ENCODE measurements around the gene SECISBP2L. TPM values are rescaled to one million over a fixed set of nuclear protein-coding genes. Genes with fewer than 3 reads are reported as not detected.
A peak's percentile ranks its signal among the peaks of the same experiment; 100 is the strongest.

Gene SECISBP2L
- total RNA-seq, 1 donor from 2014 or later = 56.1 TPM

DNA sequence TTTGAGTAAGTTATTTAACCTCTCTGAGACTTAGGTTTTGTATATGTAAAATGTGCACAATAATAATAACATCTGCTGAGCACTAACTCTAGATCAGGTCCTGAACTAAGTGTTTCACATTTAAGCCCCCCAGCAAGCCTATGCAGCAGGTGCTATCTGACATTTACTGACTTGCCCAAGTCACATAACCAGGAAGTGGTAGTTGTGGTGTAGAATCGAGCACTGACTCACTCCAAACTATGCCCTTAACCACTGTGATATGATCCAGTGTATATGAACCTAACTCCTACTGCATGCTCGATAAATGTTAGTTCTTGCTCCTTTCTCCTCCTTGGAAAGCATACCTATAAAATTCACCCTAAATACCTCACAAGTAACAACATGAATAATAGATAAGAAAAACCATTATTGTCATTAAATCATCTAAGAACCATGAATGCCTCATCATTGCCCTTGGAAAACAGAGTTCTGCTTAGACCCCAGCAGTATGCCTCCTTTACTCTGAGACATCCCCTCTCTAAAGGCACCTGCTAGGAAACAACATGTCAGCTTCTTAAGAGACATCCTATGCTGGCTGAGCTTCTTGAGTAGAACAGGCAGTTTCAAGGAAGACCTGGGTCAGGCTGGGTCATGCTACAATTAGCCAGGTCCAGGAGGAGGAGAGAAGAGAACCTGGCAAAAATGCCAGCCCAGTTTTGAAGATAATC lies 79.5 kb downstream of the SECISBP2L start:
- DNase-seq (ENCODE audit: low spot score) = no peak

DNA sequence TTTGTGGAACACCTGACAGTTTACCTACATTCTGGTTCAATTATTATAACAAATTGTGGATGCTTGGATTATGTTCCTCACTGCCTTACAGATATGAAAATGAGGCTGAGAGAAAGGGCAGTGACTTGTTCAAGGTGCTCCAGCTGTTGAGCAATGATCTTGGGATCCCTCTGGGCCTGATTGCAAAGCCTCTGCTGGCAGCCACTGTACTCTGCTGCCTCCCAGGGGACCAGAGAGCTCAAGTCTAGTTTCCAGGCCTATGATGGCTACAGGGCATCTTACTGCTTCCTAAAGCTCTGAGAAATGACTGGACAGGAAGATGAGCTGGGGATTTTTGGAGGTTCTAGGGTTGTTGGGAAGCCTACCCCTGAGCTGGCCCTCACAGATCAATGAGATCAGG lies 80.3 kb downstream of the SECISBP2L start:
- no peak for DNase-seq (ENCODE audit: low spot score)

DNA sequence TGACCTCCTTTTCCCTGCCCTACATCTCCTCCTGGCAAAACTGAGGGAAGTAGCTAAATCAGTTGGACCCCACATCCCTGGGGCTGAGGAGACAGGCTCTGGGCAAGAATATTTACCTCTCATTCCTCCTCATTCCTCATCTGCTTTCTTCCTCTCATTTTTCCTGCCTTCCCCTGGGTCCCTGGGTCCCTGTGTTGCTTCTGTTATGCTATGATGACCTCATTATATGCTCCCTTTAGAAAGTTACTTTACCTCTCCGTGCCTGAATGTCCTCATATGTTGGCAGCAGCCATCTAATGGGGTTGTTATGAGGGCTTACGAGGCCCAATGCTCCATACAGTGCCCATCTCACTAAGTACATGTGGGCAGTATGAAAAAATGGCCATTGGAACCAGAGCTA lies 81.3 kb downstream of the SECISBP2L start:
- no peak for DNase-seq (ENCODE audit: low spot score)

- DNase-seq (ENCODE audit: low spot score) = peak; percentile 61
These were observed 82.6 kb downstream of the SECISBP2L start, which contains the start of gene SHC4 for GRCh38 chr15:48963524-48964113. Gene SHC4 (minus strand): TSS chr15:48963919. CDS start chr15:48963015, 904 bp downstream.

DNA sequence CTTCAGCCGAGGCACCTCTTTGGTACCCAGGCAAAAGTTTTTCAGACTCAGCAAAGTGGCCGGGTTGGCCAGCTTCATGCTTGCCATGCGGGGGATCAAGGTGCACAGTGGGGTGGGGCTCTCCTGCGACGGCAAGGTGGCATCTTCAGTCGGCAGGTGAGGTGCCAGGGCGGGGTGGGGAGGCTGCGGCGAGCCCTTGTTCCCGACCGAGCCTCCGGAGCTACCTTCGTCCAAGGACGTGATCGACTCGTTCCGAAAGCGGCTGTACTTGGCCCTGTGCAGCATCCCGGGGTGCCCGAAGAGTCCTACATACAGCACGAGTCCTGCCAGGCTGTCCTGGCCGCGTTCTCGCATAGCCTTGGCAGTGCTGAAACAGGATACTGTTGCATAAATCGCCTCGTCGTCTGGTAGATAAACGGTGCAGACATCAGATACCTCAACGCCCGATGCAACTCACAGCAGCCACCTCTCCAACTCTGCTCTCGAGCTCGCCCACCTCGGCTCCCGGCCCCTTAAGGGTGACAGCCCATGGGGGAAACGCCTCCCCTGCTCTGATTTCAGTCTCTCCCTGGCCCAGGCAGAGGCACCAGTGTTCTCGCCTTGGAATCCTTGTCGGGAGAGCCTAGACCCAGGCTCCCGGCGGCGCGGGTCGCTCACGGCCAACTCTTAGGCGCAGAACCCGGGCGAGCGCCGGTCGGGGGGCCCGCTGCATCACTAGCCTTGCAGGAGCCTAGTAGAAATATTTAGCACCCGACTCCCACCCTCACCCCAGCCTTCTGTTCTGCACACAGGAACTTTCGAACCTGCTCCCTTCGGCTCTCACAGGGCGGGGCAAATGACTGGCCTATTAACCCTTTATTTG lies 83.4 kb downstream of the SECISBP2L start:
- DNase-seq (ENCODE audit: low spot score) = no peak

DNA sequence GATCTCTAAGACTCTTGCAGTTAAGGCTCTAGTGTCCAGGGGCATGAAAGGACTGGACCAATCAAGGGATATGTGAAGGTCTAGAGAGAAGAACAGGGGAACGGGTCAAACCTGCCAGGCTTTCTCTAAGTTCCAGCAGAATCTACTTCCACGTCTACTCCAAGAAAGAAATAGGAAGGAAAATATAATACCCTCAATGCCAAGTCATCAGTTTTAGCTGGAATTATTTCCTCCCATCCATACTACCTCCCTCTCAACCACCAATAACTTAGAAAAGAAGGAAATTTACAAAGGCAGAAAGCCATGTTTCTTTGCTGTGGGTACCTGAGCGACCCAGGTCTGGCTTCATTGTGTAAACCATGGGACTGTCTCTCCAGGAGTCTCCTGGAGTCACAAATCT lies 90.3 kb downstream of the SECISBP2L start:
- DNase-seq (ENCODE audit: low spot score) = no peak

DNA sequence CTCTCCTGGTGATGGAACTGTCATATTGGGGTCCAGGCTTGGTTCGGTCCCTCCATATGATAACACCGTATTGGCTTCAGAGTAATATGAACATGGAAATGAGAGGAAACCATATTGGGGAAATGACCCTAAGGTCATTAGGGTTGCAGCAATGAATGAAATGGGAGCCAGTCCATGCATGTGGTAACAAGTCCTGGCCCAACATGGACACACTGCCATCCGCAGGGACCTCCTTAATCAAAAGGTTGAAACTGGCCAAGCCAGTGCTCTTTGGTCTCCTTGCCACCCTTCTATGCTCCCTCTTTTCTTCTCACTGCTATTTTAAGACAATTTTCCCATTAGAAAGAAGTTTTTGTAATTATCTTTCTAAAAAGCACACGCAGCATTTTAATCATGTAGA lies 90.9 kb downstream of the SECISBP2L start:
- DNase-seq (ENCODE audit: low spot score) = no peak

- no peak for DNase-seq (ENCODE audit: low spot score)
These were observed 91.7 kb downstream of the SECISBP2L start for GRCh38 chr15:48954538-48954937.

GRCh38 chr15:48946840-48947187 lies 99.4 kb downstream of the SECISBP2L start:
- DNase-seq (ENCODE audit: low spot score) = no peak

DNA sequence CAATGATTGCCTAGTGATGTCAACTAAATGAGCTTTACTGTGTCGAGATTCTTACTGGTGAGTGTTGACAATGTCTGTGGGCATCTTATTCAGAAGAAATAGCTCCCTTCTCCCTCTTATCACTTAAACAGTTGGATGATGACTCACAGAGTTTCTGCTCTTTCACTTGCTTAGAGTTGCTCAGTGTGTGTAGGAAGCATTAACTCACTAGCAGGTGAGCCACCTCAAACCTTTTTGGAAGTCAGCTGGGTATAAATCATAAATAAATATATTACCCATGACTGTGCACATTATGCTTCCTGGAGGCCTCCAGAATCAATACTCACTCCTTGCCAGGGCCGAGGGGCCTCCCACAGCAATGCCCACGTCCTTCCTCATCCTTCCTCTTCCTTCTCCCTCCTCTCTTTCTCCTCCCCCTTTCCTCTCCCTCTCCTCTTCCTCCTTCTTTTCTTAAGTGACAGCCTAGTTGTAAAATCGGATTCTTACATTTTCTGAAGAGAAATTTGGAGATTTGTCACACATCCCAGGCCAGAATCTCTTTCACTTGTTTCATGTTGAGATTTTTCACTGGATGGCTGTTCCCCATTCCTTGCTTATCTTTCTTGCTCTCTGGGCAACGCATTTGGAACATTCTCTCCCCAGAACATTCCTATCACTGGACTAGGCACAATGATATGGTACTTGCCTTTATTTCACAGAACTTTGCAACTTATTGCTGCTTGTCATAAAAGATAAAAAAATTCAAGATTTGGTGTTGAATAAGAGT lies 100.0 kb downstream of the SECISBP2L start:
- DNase-seq (ENCODE audit: low spot score) = peak; percentile 10

DNA sequence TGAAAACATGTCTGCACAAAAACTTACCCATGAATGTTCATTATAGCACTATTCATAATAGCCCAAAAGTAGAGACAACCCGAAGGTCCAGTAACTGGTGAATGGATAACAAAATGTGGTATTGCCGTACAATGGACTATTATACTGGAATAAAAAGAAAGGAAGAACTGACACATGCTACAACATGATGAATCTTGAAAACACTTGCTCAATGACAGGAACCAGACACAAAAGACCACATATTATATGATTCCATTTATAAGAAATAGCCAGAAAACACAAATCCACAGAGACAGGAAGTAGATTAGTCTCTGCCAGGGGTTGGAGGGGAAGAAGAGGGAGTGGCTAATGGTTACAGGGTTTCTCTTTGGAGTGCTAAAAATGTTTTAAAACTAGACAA lies 100.9 kb downstream of the SECISBP2L start:
- no peak for DNase-seq (ENCODE audit: low spot score)

DNA sequence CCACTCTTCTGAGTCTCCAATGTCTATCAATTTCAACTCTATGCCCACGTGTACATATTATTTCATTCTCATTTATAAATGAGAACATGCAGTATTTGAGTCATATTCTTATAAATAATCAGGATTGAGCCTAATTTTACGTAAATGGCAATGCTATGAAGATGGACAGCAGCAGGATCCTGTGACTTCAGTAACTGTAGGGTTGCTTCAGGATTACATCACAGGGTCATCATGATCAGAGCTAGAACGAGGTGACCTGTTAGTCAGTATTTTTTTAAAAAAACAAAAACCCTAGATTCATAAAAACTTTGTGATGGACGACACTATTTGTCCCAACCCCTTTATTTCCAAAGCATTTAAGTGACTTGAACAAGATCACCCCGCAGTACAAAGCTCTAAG lies 104.3 kb downstream of the SECISBP2L start:
- no peak for DNase-seq (ENCODE audit: low spot score)

DNA sequence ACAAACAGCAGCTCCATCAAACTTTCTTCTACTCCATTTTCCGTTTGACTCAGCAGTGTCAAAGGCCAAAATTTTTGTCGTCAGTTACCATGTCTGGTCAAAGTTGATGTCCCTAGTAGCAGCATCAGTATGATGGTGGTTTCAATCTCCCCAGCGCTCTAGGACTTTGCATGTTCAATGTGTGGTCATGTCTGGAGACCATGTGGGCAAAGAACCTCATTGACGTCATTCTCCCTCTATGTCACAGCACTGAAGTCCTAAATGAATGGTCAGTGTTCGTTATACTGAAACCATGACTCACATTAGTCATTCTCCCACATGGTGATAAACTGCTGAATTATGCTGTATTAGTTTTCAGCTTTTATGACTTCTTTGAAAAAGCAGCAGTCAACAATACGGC lies 105.7 kb downstream of the SECISBP2L start:
- no peak for DNase-seq (ENCODE audit: low spot score)

DNA sequence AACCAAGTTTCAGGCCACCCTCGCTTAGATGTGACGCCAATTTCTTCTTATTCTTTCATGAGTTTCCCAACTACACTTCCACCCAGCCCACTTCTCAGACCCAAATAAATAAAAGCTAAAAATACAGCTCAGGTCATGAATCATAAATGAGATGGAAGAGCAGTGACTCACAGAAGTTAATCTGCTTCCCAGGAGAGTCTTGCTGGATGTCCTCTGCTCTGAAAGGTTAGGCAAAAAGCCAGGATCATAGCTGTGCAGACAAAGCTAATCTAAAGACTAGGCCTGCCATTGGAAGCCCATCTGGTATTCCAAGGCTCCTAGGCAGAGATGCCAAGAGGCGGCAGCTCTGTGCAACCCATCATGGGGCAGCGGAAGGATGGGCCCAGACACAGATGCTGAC lies 106.6 kb downstream of the SECISBP2L start:
- DNase-seq (ENCODE audit: low spot score) = no peak

Other genes with a start within 250 kb of the SECISBP2L start
- 5.5 TPM for gene CEP152, start 235.4 kb downstream of the SECISBP2L start, total RNA-seq
- gene EID1, start 168.3 kb downstream of the SECISBP2L start, total RNA-seq = 182 TPM
- 3.7 TPM for gene SHC4, start 82.5 kb downstream of the SECISBP2L start, total RNA-seq
- gene COPS2, start 109.2 kb upstream of the SECISBP2L start, total RNA-seq = 67.8 TPM
- 41.2 TPM for gene GALK2, start 123.8 kb upstream of the SECISBP2L start, total RNA-seq